Transverse colon (tissue), 4 donors: ENCODE results near the gene GOLT1A.

Experiments
- EP300 ChIP-seq: sonication (generic); formaldehyde crosslinking; IDR thresholded peaks from one replicate; pipeline ENCODE4 v1.6.1; 2017; ENCODE audit warnings: antibody characterized with exemption, low read depth
- POLR2A ChIP-seq: fragments of 450-650 bp; IDR thresholded peaks from one replicate; pipeline ENCODE4 v1.6.1; 2016; ENCODE audit warnings: antibody characterized with exemption, mild to moderate bottlenecking, moderate library complexity
- POLR2AphosphoS5 ChIP-seq, 3 donors: sonication (generic); formaldehyde crosslinking; IDR thresholded peaks; one replicate each; pipeline ENCODE4 v1.6.1; 2016; ENCODE audit warnings: antibody characterized with exemption in 3 of 3
- TF ChIP-seq, protein P1 (sequence below), 5 experiments: fragments of 200-600 bp in 3 of 5; fragments of 450-650 bp in 2 of 5; sonication (generic) in 3 of 5; IDR thresholded peaks; 1 replicate in 2 of 5; 2 replicates in 3 of 5; pipeline ENCODE4 v1.5.1; 2016 to 2017; ENCODE audit warnings: antibody characterized with exemption in 5 of 5, inconsistent platforms in 3 of 5, mild to moderate bottlenecking in 2 of 5, moderate library complexity in 1 of 5

DNA sequence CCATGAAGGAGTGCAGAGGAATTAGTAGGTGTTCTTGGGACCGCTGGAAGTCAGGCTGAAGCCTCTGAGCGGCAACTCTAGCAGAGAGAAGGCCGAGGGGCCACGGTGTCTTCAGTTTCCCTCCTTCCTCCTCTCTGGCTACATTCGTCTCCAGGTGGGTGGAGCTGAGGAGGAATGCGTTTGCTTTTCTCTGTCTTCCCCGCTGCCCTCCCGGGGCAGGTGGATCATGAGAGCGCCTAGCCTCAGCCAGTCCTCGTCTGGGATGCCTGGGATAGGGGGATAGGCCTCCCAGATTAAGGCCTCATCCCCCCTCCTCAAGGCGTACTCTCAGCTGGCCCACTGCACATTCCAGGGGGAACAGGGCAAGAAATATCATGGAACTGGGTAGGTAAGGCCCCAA lies 7.5 kb upstream of the GOLT1A start:
- TF ChIP-seq, protein P1, sequence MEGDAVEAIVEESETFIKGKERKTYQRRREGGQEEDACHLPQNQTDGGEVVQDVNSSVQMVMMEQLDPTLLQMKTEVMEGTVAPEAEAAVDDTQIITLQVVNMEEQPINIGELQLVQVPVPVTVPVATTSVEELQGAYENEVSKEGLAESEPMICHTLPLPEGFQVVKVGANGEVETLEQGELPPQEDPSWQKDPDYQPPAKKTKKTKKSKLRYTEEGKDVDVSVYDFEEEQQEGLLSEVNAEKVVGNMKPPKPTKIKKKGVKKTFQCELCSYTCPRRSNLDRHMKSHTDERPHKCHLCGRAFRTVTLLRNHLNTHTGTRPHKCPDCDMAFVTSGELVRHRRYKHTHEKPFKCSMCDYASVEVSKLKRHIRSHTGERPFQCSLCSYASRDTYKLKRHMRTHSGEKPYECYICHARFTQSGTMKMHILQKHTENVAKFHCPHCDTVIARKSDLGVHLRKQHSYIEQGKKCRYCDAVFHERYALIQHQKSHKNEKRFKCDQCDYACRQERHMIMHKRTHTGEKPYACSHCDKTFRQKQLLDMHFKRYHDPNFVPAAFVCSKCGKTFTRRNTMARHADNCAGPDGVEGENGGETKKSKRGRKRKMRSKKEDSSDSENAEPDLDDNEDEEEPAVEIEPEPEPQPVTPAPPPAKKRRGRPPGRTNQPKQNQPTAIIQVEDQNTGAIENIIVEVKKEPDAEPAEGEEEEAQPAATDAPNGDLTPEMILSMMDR (IDR thresholded peaks at IDR 0.05), result no peak
- no peak for TF ChIP-seq POLR2AphosphoS5 (IDR thresholded peaks at IDR 0.05)
- TF ChIP-seq POLR2A, result no peak
- TF ChIP-seq EP300, result no peak
